H9 (cell line): ENCODE measurements around the gene HDAC2. TPM values are rescaled to one million over a fixed set of nuclear protein-coding genes. Genes with fewer than 3 reads are reported as not detected.

Source experiments
- DNase-seq: peaks from one replicate; pipeline ENCODE4 v3.0.0-alpha.2; 2017
- H2AFZ ChIP-seq: one replicate; pipeline ENCODE4 v1.6.1; 2013; ENCODE audit warnings: mild to moderate bottlenecking, low read length, control low read depth, moderate library complexity
- H2AK5ac ChIP-seq: 2 replicates; pipeline ENCODE4 v1.6.1; 2013; ENCODE audit warnings: low read length, control low read depth, mixed read lengths; ENCODE audit not compliant: insufficient read length
- H2BK120ac ChIP-seq: one replicate; pipeline ENCODE4 v1.6.1; 2013; ENCODE audit warnings: low read depth, mild to moderate bottlenecking, low read length, control low read depth, inconsistent platforms; ENCODE audit not compliant: poor library complexity, severe bottlenecking
- H2BK12ac ChIP-seq: 2 replicates; pipeline ENCODE4 v1.6.1; 2013; ENCODE audit warnings: low read length, control low read depth, mixed read lengths, low read depth; ENCODE audit not compliant: insufficient read length
- H2BK15ac ChIP-seq: 2 replicates; pipeline ENCODE4 v1.6.1; 2013; ENCODE audit warnings: low read depth, low read length, control low read depth
- H2BK20ac ChIP-seq: one replicate; pipeline ENCODE4 v1.6.1; 2013; ENCODE audit warnings: low read depth, mild to moderate bottlenecking, low read length, control low read depth, inconsistent platforms; ENCODE audit not compliant: poor library complexity, severe bottlenecking
- H2BK5ac ChIP-seq: 2 replicates; pipeline ENCODE4 v1.6.1; 2013; ENCODE audit warnings: low read length, control low read depth, mixed read lengths; ENCODE audit not compliant: insufficient read length
- H3K14ac ChIP-seq: 2 replicates; pipeline ENCODE4 v1.6.1; 2013; ENCODE audit warnings: low read length, control low read depth; ENCODE audit not compliant: insufficient read depth
- H3K18ac ChIP-seq: 2 replicates; pipeline ENCODE4 v1.6.1; 2013; ENCODE audit warnings: low read depth, mild to moderate bottlenecking, mixed read lengths, low read length, control low read depth; ENCODE audit not compliant: insufficient read length
- H3K23ac ChIP-seq: 2 replicates; pipeline ENCODE4 v1.6.1; 2013; ENCODE audit warnings: low read length, control low read depth, mixed read lengths, low read depth; ENCODE audit not compliant: insufficient read length
- H3K23me2 ChIP-seq: 2 replicates; pipeline ENCODE4 v1.6.1; 2013; ENCODE audit warnings: low read depth, mild to moderate bottlenecking, mixed read lengths, low read length, control low read depth; ENCODE audit not compliant: insufficient read length, poor library complexity, severe bottlenecking
- H3K27ac ChIP-seq: 2 replicates; pipeline ENCODE4 v1.5.1; 2013; ENCODE audit warnings: low read length, control low read depth, mixed read lengths, low read depth; ENCODE audit not compliant: insufficient read length
- H3K27me3 ChIP-seq: 2 replicates; pipeline ENCODE4 v1.6.1; 2013; ENCODE audit warnings: low read length, control low read depth, inconsistent platforms; ENCODE audit not compliant: insufficient read depth
- H3K4ac ChIP-seq: 2 replicates; pipeline ENCODE4 v1.6.1; 2013; ENCODE audit warnings: low read depth, mild to moderate bottlenecking, control low read depth, inconsistent platforms, low read length, moderate library complexity
- H3K4me1 ChIP-seq: 2 replicates; pipeline ENCODE4 v1.6.1; 2013; ENCODE audit warnings: low read length, control low read depth, inconsistent platforms; ENCODE audit not compliant: insufficient read depth
- H3K4me2 ChIP-seq: 2 replicates; pipeline ENCODE4 v1.6.1; 2013; ENCODE audit warnings: low read length, control low read depth, mixed read lengths; ENCODE audit not compliant: insufficient read length, insufficient read depth
- H3K56ac ChIP-seq: 2 replicates; pipeline ENCODE4 v1.6.1; 2013; ENCODE audit warnings: low read depth, mild to moderate bottlenecking, mixed read lengths, low read length, control low read depth; ENCODE audit not compliant: insufficient read length
- H3K79me1 ChIP-seq: 2 replicates; pipeline ENCODE4 v1.6.1; 2013; ENCODE audit warnings: low read depth, mild to moderate bottlenecking, moderate library complexity, low read length, control low read depth, inconsistent platforms; ENCODE audit not compliant: insufficient read depth, poor library complexity, severe bottlenecking
- H3K79me2 ChIP-seq: 2 replicates; pipeline ENCODE4 v1.6.1; 2013; ENCODE audit warnings: low read length, control low read depth, inconsistent platforms; ENCODE audit not compliant: insufficient read depth
- H3K9ac ChIP-seq: 2 replicates; pipeline ENCODE4 v1.6.1; 2013; ENCODE audit warnings: low read length, control low read depth, mixed read lengths; ENCODE audit not compliant: insufficient read length; ENCODE audit errors: extremely low read depth
- H3K9me3 ChIP-seq: one replicate; pipeline ENCODE4 v1.6.1; 2013; ENCODE audit warnings: low read depth, low read length, inconsistent platforms; ENCODE audit not compliant: control insufficient read depth
- H3T11ph ChIP-seq: one replicate; pipeline ENCODE4 v1.6.1; 2013; ENCODE audit warnings: mild to moderate bottlenecking, low read length, control low read depth, inconsistent platforms
- H4K20me1 ChIP-seq: one replicate; pipeline ENCODE4 v1.6.1; 2013; ENCODE audit not compliant: control insufficient read depth, insufficient read length, insufficient read depth
- H4K5ac ChIP-seq: 2 replicates; pipeline ENCODE4 v1.6.1; 2013; ENCODE audit warnings: low read depth, mild to moderate bottlenecking, mixed read lengths, low read length, control low read depth; ENCODE audit not compliant: insufficient read length
- H4K8ac ChIP-seq: replicated peaks from 2 replicates; pipeline ENCODE4 v1.6.1; 2013; ENCODE audit warnings: low read length, control low read depth, mixed read lengths, low read depth; ENCODE audit not compliant: insufficient read length
- H4K91ac ChIP-seq: 2 replicates; pipeline ENCODE4 v1.6.1; 2013; ENCODE audit warnings: low read depth, mild to moderate bottlenecking, moderate library complexity, mixed read lengths, low read length, control low read depth; ENCODE audit not compliant: insufficient read length
- H3K27ac Mint-ChIP-seq, 3 experiments: 2 replicates in 2 of 3; 3 replicates in 1 of 3; pipeline ENCODE4 v1.8.0; 2020 to 2021; ENCODE audit warnings: mixed read lengths in 3 of 3, mild to moderate bottlenecking in 1 of 3, moderate library complexity in 1 of 3
- H3K27me3 Mint-ChIP-seq: 2 replicates; pipeline ENCODE4 v1.8.0; 2021; ENCODE audit warnings: low read depth, mild to moderate bottlenecking, moderate library complexity, mixed read lengths
- H3K36me3 Mint-ChIP-seq, 3 experiments: 2 replicates in 2 of 3; 3 replicates in 1 of 3; pipeline ENCODE4 v1.8.0; 2020 to 2021; ENCODE audit warnings: low read depth in 3 of 3, mixed read lengths in 3 of 3; ENCODE audit not compliant: insufficient read depth in 1 of 3
- H3K4me1 Mint-ChIP-seq, 2 experiments: 2 replicates each; pipeline ENCODE4 v1.8.0; 2020; ENCODE audit warnings: mixed read lengths in 2 of 2
- H3K4me3 Mint-ChIP-seq, 2 experiments: 2 replicates in 1 of 2; 3 replicates in 1 of 2; pipeline ENCODE4 v1.8.0; 2020 to 2021; ENCODE audit warnings: mild to moderate bottlenecking in 2 of 2, mixed read lengths in 2 of 2, moderate library complexity in 1 of 2
- H3K9me3 Mint-ChIP-seq, 2 experiments: 2 replicates in 1 of 2; 3 replicates in 1 of 2; pipeline ENCODE4 v1.8.0; 2020; ENCODE audit warnings: mild to moderate bottlenecking in 2 of 2, mixed read lengths in 2 of 2, moderate library complexity in 1 of 2
- CTCF ChIP-seq: fragments of 200-600 bp; sonication (generic); conservative IDR thresholded peaks from 3 replicates; pipeline ENCODE4 v1.8.0; 2021; ENCODE audit warnings: antibody characterized with exemption, mild to moderate bottlenecking
- WGBS: extraction: QIAGEN DNeasy Blood & Tissue Kit; methylation state at CpG from one replicate; pipeline ENCODE4 v1.1.7; 2013; ENCODE audit warnings: missing lambda C conversion rate, low lambda C conversion rate, mixed read lengths; ENCODE audit not compliant: insufficient read length; ENCODE audit errors: extremely low coverage; 5-methylcytosine and 5-hydroxymethylcytosine counted together
- total RNA-seq: library from RNA; stranded (reverse); gene quantifications from 2 replicates; pipeline ENCODE4 v1.2.1, GENCODE V29; 2021

Gene HDAC2
- total RNA-seq, 1 experiment from 2014 or later: 330 TPM

DNA sequence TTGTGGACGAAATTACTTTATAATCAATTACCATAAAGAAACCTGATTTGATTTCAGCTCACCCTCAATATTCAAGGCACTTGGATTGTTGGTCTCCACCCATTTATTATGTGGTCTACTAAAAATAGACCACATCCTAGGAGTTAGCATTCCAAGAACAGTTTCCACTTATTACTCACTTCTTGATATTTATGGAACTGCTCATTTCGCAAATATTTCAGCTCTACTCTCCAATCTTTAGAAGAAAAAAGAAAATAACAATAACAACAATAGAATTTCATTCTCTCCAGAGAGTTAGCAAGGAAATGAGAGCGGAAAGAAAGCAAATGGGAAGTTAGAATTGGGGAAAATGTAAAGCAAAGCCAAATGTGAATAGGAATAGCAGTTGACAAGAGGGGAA lies 26.2 kb upstream of the HDAC2 start:
- Histone ChIP-seq H2AFZ (no peak overlapping the region), H2BK120ac (no peak overlapping the region), H3K23me2 (no peaks in the 10 kb centered on the region), H3K56ac (no peak overlapping the region), H3K27ac (no peak overlapping the region), H3K9ac (no peak overlapping the region), H2BK12ac (no peak overlapping the region), H3K4me2 (no peak overlapping the region), H4K8ac (no peak overlapping the region), H4K20me1 (no peaks in the 10 kb centered on the region), H3K79me1 (no peaks in the 10 kb centered on the region), H4K5ac (no peak overlapping the region), H2AK5ac (no peak overlapping the region), H3K9me3 (no peaks in the 10 kb centered on the region), H3K79me2 (no peaks in the 10 kb centered on the region), H3T11ph (no peak overlapping the region), H3K14ac (no peak overlapping the region), H3K4me1 (0 out of 2 replicates have a peak, but pooled peaks cover 4% of the 10 kb centered on the region), H3K27me3 (no peaks in the 10 kb centered on the region), H2BK20ac (no peak overlapping the region), H3K4ac (no peak overlapping the region), H3K23ac (no peak overlapping the region), H4K91ac (no peak overlapping the region), H2BK15ac (no peak overlapping the region), H2BK5ac (no peak overlapping the region), H3K18ac (no peak overlapping the region)
- H3K27me3 Mint-ChIP-seq: no peaks in the 10 kb centered on the region
- no peaks in the 10 kb centered on the region; a peak in 1 of 5 replicates for H3K9me3 Mint-ChIP-seq
- peaks cover 4 to 15% (median 11%) of the 10 kb centered on the region in 3 experiments for H3K36me3 Mint-ChIP-seq
- H3K4me1 Mint-ChIP-seq: peaks cover 18 to 23% of the 10 kb centered on the region in 2 experiments
- no peak overlapping the region for H3K27ac Mint-ChIP-seq
- TF ChIP-seq CTCF: no peak
- DNase-seq: no peak
- no CpG with 5 or more reads among the region's 3 CpGs for WGBS
- no peak overlapping the region for H3K4me3 Mint-ChIP-seq
